ENCODE data around the gene SCNM1.

SCNM1 gene, protein sequence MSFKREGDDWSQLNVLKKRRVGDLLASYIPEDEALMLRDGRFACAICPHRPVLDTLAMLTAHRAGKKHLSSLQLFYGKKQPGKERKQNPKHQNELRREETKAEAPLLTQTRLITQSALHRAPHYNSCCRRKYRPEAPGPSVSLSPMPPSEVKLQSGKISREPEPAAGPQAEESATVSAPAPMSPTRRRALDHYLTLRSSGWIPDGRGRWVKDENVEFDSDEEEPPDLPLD

DNA sequence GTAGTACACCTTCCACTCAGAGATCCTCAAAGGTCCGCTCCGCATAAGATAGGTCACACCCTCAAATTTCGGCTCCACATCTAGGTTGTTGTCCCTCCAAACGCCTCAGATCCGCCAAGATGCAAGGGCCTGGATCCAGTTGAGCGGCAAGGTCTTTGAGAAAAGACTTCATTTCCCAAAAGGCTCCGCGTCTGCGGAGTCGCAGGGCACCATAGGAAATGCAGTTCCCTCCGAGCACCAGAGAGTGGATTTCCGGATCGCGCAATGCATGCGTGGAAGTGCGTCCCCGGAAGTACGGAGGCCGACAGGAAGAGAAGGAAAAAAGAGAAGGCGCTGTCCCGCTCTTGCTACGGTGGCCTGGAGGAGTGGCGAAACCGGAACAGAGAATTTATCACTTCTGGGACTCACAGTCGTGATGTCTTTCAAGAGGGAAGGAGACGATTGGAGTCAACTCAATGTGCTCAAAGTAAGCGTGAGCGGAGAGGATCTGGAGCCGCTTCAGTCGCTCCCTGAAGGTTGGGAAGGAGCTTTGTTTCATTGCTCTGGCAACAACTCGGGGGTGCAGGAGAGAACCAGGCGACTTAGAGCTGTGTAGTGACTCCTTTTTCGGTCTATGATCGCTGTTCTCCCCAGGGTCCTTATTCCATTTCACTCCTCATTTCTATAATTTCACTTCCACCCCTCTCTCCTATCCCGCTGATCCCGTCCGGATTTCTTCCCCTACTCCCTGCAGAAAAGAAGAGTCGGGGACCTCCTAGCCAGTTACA is at the start of gene SCNM1, which contains the start of gene LYSMD1:
Gene SCNM1 (plus strand): TSS at position 407 of the 767 bp plus-strand sequence. CDS start 9 bp downstream, at position 416.
Gene LYSMD1 (minus strand): TSS at position 165 of the 767 bp plus-strand sequence. CDS start 644 bp downstream, outside the sequence.
- Histone ChIP-seq H3K27ac (ENCODE audit: low read depth, low read length) (peak within 1 kb of the TSS; percentile 61), H3K79me2 (ENCODE audit: control insufficient read depth, insufficient read depth, low read length, unreplicated experiment) (peaks cover 24% of the 10 kb centered on the region), H2AFZ (ENCODE audit: low read length, unreplicated experiment) (peak within 1 kb of the TSS; percentile 76), H3K36me3 (ENCODE audit: insufficient read depth, low read length) (peaks cover 3% of the 10 kb centered on the region; the same call in 1 of the 2 replicates), H3K4me1 (ENCODE audit: control insufficient read depth, insufficient read depth, low read length, unreplicated experiment) (peaks cover 17% of the 10 kb centered on the region), H3K4me3 (ENCODE audit: low read depth, low read length) (peak within 1 kb of the TSS; percentile 87), H3K27me3 (ENCODE audit: insufficient read depth, low read length) (no peaks in the 10 kb centered on the region)

DNA sequence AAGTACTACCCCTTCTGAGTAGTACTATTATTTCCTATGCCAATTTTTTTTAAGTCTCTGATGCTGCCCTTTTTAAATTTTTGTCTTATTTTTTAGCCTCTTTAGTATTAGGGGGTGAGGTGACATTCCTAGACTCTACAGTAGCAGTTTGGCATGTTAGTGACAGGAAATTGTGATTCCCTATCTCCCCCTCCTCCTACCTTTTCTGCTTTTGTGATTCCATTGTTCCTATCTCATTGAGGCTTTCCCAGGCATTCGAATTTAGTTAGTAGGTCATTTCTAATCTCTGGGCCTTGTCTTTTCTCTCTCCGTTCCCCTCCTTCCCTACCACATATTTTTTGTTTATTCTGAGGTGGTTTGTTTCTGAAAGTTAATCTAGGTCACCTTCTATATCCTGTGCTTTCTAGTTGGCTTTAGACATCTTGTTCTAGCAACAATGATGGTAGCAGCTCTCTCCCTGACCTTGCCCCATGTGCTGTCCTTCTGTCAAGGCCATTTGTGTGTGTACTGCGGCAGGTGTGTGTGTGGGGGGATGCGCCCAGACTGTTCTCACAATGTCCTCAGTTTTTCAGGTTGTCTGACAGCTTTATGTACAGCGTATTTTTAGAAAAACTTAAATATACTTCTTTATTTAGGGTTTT is 41.1 kb upstream of the SCNM1 start:
- H3K79me2 ChIP-seq (ENCODE audit: control insufficient read depth, insufficient read depth, low read length, unreplicated experiment) = no peaks in the 10 kb centered on the region
- H3K36me3 ChIP-seq (ENCODE audit: insufficient read depth, low read length) = no peaks in the 10 kb centered on the region
- H3K27me3 ChIP-seq (ENCODE audit: insufficient read depth, low read length) = no peaks in the 10 kb centered on the region
- no peaks in the 10 kb centered on the region for H3K4me1 ChIP-seq (ENCODE audit: control insufficient read depth, insufficient read depth, low read length, unreplicated experiment)
- H3K27ac ChIP-seq (ENCODE audit: low read depth, low read length) = no peak overlapping the region
- H3K4me3 ChIP-seq (ENCODE audit: low read depth, low read length) = no peak overlapping the region
- no peak overlapping the region for H2AFZ ChIP-seq (ENCODE audit: low read length, unreplicated experiment)

DNA sequence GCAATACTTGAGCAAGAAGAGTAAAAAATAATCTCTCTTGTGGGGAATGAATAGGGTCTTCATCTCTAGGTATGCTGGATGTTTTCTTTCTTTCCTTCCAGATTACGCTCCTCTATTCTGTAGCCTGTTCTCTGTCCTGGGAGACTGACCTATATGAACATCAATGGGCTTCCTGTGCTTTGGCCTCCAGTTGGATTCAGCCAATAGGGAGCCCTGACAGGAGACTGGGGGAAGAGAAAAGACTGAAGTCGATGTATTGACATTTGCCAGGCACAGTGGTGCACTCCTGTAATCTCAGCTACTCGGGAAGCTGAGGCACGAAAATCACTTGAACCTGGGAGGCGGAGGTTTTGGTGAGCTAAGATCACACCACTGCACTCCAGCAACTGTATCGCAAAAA is 37.1 kb upstream of the SCNM1 start:
- Histone ChIP-seq H2AFZ (ENCODE audit: low read length, unreplicated experiment) (no peak overlapping the region), H3K36me3 (ENCODE audit: insufficient read depth, low read length) (no peaks in the 10 kb centered on the region), H3K79me2 (ENCODE audit: control insufficient read depth, insufficient read depth, low read length, unreplicated experiment) (no peaks in the 10 kb centered on the region), H3K4me1 (ENCODE audit: control insufficient read depth, insufficient read depth, low read length, unreplicated experiment) (peaks cover 6% of the 10 kb centered on the region), H3K4me3 (ENCODE audit: low read depth, low read length) (no peak overlapping the region), H3K27ac (ENCODE audit: low read depth, low read length) (no peak overlapping the region), H3K27me3 (ENCODE audit: insufficient read depth, low read length) (peaks cover 25% of the 10 kb centered on the region)

DNA sequence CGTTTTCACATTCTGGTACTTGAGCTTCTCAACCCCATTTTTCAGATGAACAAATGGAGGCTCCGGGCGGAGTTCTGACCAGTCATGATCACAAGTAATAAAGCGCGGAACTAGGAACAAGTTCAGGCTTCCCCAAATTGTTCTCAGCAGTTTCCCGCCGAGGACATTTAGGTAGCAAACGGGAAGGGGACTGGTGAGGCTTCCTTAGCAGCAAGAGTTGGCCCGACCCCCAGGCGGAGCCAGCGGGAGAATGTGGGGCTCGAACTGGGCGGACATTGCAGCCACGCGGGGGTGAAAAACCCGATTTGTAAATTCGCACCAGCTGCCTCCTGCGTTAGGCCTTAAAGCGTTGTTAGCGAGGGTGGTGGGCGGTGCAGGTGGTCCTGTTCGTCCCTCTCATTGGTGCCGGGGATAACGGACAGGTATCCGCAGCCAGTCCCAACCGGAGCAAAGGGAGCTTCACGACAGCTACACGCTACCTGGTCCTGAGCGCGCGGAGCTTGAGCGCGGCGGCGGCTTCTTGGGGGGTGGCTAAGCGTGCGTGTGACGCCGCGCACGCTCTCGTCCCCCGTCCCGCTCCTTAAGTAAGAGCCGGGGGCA is 34.9 kb upstream of the SCNM1 start:
- Histone ChIP-seq H3K4me3 (ENCODE audit: low read depth, low read length) (peak overlapping the region; percentile 60), H3K36me3 (ENCODE audit: insufficient read depth, low read length) (no peaks in the 10 kb centered on the region), H3K27ac (ENCODE audit: low read depth, low read length) (no peak overlapping the region), H2AFZ (ENCODE audit: low read length, unreplicated experiment) (peak overlapping the region; percentile 61), H3K79me2 (ENCODE audit: control insufficient read depth, insufficient read depth, low read length, unreplicated experiment) (no peaks in the 10 kb centered on the region), H3K27me3 (ENCODE audit: insufficient read depth, low read length) (peaks cover 25% of the 10 kb centered on the region), H3K4me1 (ENCODE audit: control insufficient read depth, insufficient read depth, low read length, unreplicated experiment) (peaks cover 6% of the 10 kb centered on the region)

DNA sequence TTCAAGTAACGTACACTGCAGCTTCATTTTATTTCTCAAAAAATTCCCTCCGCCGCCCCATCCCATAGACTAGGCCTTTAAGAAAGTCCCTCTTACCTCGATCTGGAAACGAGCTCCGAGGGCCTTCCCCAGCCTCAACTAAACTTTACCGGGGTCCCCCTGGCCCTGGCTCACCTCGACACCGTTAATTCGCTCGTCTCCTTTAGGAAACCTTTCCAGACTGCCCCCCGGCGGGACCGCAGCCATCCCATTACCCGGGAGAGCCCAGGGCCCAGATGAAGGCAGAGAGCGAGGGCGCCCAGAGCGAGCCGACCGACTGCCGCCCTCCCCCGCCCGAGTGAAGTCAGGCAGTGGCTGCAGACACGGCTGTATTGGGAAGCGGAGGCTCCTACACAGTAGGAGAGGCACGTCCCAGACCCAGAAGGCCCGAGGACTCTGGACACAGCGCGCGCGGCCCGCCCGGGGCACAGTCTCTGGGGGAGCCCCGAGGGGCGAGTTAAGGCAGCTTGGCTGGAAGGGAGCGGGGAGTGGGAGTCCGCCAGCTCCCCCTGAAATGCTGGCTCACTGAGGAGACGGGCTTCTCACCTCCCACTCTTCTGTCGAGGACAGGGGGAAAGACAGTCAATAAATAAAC is 34.1 kb upstream of the SCNM1 start:
- peak overlapping the region; percentile 60 for H3K4me3 ChIP-seq (ENCODE audit: low read depth, low read length)
- peak overlapping the region; percentile 61 for H2AFZ ChIP-seq (ENCODE audit: low read length, unreplicated experiment)
- H3K4me1 ChIP-seq (ENCODE audit: control insufficient read depth, insufficient read depth, low read length, unreplicated experiment) = peaks cover 6% of the 10 kb centered on the region
- no peak overlapping the region for H3K27ac ChIP-seq (ENCODE audit: low read depth, low read length)
- H3K79me2 ChIP-seq (ENCODE audit: control insufficient read depth, insufficient read depth, low read length, unreplicated experiment) = no peaks in the 10 kb centered on the region
- H3K27me3 ChIP-seq (ENCODE audit: insufficient read depth, low read length) = peaks cover 25% of the 10 kb centered on the region
- H3K36me3 ChIP-seq (ENCODE audit: insufficient read depth, low read length) = no peaks in the 10 kb centered on the region

DNA sequence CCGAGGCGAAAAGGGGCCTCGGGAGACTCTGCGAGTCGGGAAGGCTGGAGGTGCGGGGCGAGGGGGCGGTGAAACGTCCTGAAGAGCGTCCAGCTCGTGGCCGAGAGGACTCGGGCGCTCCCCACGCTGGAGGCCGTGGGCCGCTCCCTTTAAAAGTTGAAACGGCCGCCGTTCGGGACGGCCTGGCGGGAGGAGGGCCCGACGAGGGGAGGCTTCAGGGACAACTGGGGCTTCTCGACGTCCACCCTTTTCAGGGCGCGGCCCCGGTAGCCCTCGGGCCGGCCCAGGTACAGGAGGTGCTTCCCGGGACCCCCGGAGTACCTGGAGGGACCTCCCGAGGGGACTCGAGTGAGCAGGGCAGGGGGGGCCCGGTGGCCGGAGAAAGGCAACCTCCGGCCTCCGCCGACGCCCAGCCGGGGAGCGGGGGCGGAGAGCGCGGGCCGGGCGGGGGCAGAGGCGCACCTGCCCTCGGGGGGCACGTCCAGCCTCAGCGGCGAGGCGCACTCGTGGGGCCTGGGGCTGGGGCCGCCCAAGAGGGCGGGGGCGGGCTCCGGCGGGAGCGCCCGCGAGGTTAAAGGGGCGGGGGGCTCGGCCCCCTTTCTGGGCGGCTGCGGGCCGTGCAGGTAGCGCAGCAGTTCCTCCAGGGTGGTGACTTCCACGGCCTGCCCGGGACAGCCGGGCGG is 33.5 kb upstream of the SCNM1 start:
- no peaks in the 10 kb centered on the region for H3K79me2 ChIP-seq (ENCODE audit: control insufficient read depth, insufficient read depth, low read length, unreplicated experiment)
- H3K27ac ChIP-seq (ENCODE audit: low read depth, low read length) = no peak overlapping the region
- H3K27me3 ChIP-seq (ENCODE audit: insufficient read depth, low read length) = peaks cover 25% of the 10 kb centered on the region
- H2AFZ ChIP-seq (ENCODE audit: low read length, unreplicated experiment) = peak overlapping the region; percentile 52
- H3K4me3 ChIP-seq (ENCODE audit: low read depth, low read length) = no peak overlapping the region
- no peaks in the 10 kb centered on the region for H3K36me3 ChIP-seq (ENCODE audit: insufficient read depth, low read length)
- peaks cover 6% of the 10 kb centered on the region for H3K4me1 ChIP-seq (ENCODE audit: control insufficient read depth, insufficient read depth, low read length, unreplicated experiment)

DNA sequence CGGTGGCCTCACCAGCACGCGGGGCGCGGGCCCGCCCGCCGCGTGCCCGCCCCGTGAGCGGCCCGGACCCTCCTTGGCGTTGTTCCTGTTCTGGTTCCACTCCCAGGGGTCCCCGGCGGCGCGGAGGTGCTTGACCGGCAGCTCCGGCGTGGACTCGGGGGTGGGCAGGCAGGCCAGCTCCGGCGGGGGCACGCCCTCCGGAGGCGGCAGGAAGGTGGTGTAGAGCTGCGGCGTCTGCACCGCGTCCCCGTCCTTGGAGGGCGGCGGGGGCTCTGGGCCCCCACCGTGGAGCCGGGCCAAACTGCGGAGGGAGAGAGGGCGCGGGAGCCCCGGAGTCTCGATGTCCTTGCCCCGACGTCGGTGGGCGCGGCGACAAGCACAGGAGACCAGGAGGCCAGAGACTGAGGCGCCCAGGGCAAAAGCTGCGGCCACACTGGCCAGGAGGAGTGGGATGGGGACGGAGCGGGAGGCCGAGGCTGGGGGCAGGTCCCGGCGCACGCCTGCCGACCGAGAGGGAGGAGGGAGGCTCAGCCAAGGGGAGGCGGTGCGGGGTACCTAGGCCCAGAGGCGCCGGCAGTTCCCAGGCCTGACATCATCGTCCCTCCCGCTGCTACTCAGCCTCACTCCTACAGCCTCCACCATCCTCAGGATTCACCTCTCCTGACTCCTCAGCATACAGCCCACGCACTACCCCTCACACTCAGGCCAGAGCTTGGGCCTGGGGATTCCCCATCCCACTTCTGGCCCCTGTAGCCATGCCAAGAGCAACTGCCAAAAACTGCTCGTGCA is 32.7 kb upstream of the SCNM1 start:
- H3K4me3 ChIP-seq (ENCODE audit: low read depth, low read length) = no peak overlapping the region
- no peak overlapping the region for H2AFZ ChIP-seq (ENCODE audit: low read length, unreplicated experiment)
- peaks cover 25% of the 10 kb centered on the region for H3K27me3 ChIP-seq (ENCODE audit: insufficient read depth, low read length)
- no peaks in the 10 kb centered on the region for H3K36me3 ChIP-seq (ENCODE audit: insufficient read depth, low read length)
- no peaks in the 10 kb centered on the region for H3K79me2 ChIP-seq (ENCODE audit: control insufficient read depth, insufficient read depth, low read length, unreplicated experiment)
- H3K27ac ChIP-seq (ENCODE audit: low read depth, low read length) = no peak overlapping the region
- H3K4me1 ChIP-seq (ENCODE audit: control insufficient read depth, insufficient read depth, low read length, unreplicated experiment) = peaks cover 6% of the 10 kb centered on the region

DNA sequence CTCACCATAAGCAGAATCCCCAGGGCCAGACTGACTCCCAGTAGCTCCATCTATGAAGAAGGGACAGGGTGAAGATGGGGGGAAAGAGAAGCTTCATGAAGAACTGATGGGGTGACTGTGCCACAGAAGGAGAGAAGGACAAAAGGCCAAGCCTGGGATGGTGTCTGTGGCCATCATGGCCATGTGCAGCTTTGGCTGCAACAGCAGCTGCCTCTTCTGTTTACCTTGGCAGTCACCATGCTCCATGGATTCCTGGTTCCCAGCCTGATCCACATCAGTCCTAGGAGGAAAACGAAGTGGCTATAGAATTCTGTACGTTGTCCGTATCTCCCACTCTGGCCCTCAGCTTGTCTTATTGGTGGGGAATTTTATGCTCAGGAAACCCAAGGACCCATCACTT is 31.5 kb upstream of the SCNM1 start:
- Histone ChIP-seq H3K79me2 (ENCODE audit: control insufficient read depth, insufficient read depth, low read length, unreplicated experiment) (no peaks in the 10 kb centered on the region), H3K27ac (ENCODE audit: low read depth, low read length) (no peak overlapping the region), H3K27me3 (ENCODE audit: insufficient read depth, low read length) (peaks cover 25% of the 10 kb centered on the region), H3K36me3 (ENCODE audit: insufficient read depth, low read length) (no peaks in the 10 kb centered on the region), H3K4me1 (ENCODE audit: control insufficient read depth, insufficient read depth, low read length, unreplicated experiment) (peaks cover 6% of the 10 kb centered on the region), H2AFZ (ENCODE audit: low read length, unreplicated experiment) (no peak overlapping the region), H3K4me3 (ENCODE audit: low read depth, low read length) (no peak overlapping the region)

DNA sequence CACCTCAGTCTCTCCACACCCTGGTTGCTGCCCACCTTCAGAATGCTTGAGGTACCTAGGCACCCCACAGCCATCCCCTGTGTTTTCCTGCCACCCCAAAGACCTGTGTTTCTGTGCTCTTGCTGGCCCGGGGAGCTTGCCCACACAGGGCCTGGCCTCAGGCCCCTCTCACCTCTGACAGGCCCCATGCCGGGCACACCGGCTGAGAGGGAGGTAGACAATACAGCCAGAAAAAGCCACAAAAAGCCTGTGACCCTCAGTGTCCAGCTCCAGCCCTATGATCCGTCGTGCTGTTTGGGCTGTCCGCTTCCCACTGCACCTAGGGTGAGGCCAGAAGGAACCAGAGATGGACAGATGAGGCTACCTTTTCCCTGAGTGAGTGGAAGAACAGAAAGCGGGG is 31.0 kb upstream of the SCNM1 start:
- Histone ChIP-seq H3K27me3 (ENCODE audit: insufficient read depth, low read length) (peaks cover 25% of the 10 kb centered on the region), H3K4me3 (ENCODE audit: low read depth, low read length) (no peak overlapping the region), H3K79me2 (ENCODE audit: control insufficient read depth, insufficient read depth, low read length, unreplicated experiment) (no peaks in the 10 kb centered on the region), H2AFZ (ENCODE audit: low read length, unreplicated experiment) (no peak overlapping the region), H3K4me1 (ENCODE audit: control insufficient read depth, insufficient read depth, low read length, unreplicated experiment) (peaks cover 6% of the 10 kb centered on the region), H3K36me3 (ENCODE audit: insufficient read depth, low read length) (no peaks in the 10 kb centered on the region), H3K27ac (ENCODE audit: low read depth, low read length) (no peak overlapping the region)

Data from ACC112 (cell line).